Measurements from ENCODE around the gene GAS2. TPM values are rescaled to one million over a fixed set of nuclear protein-coding genes. Genes with fewer than 3 reads are reported as not detected.

GAS2 gene
- total and polyA plus RNA-seq, 2 donors (not counting 1 experiment from before 2014, with no cell fraction given) = 2.5 to 6.5 TPM

DNA sequence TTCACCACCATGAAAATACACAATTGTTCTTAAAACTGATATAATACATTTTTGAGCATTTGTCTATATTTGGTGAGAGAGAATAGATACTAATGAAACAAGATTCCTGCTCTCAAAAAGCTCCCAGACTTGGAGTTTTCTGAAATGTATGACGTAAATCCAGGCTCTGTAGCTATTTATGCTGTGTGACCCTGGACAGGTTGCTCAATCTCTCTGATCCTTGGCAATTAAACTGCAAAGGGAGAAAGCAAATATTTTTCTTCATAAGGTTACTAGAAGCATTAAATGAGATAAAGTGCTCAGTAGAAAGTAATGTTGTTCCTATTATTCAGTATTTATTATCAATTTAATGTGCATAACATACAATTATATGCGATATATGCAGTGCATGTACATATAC lies 120.6 kb downstream of the GAS2 start:
- Histone ChIP-seq H3K9me3 (ENCODE audit: control extremely low read depth in 1 of 3, control insufficient read depth in 2 of 3, insufficient read depth in 1 of 3, low read length in 2 of 3) (no peaks in the 10 kb centered on the region), H3K9ac (ENCODE audit: low read length) (no peak overlapping the region), H3K27me3 (replicated peaks in 1 of 4; ENCODE audit: control extremely low read depth in 1 of 4, control insufficient read depth in 3 of 4, insufficient read depth in 4 of 4, low read length in 3 of 4) (no peaks in the 10 kb centered on the region), H3K4me1 (ENCODE audit: control insufficient read depth in 2 of 2, insufficient read depth in 2 of 2, low read length in 2 of 2) (no peaks in the 10 kb centered on the region), H4K20me1 (ENCODE audit: control insufficient read depth, insufficient read depth, low read length, poor library complexity, severe bottlenecking) (no peaks in the 10 kb centered on the region), H3K4me3 (ENCODE audit: control extremely low read depth in 1 of 5, extremely low read depth in 1 of 5, insufficient read depth in 1 of 5, low read depth in 2 of 5, low read length in 4 of 5) (no peak overlapping the region), H2AFZ (ENCODE audit: insufficient read depth, low read depth, low read length, poor library complexity, severe bottlenecking) (no peak overlapping the region), H3K79me2 (ENCODE audit: control insufficient read depth, insufficient read depth, low read length) (no peaks in the 10 kb centered on the region), H3K27ac (ENCODE audit: low read length in 2 of 2) (no peak overlapping the region), H3K4me2 (replicated peaks; ENCODE audit: low read depth, low read length, poor library complexity, severe bottlenecking) (no peak overlapping the region), H3K36me3 (replicated peaks in 1 of 2; ENCODE audit: control extremely low read depth in 1 of 2, control insufficient read depth in 1 of 2, extremely low read depth in 1 of 2, insufficient read depth in 2 of 2, low read length in 1 of 2) (no peaks in the 10 kb centered on the region)
- ATAC-seq (ENCODE audit: low read depth) (no peak), DNase-seq (no peak)
- Mint-ChIP-seq H3K27ac (no peak overlapping the region), H3K27me3 (peaks cover 8% of the 10 kb centered on the region), H3K9me3 (ENCODE audit: insufficient read depth) (no peaks in the 10 kb centered on the region), H3K4me3 (no peak overlapping the region), H3K4me1 (no peaks in the 10 kb centered on the region)
- intact Hi-C loops (cut with micrococcal nuclease) = loop anchor here (1.0 kb wide), 1 partner anchor 453 kb away; no protein-coding TSS in a partner anchor
- TF ChIP-seq EZH2 (IDR thresholded peaks at IDR 0.05; ENCODE audit: borderline replicate concordance, insufficient read depth, low read depth, low read length, poor library complexity, severe bottlenecking) = no peak
- TF ChIP-seq, protein P1, sequence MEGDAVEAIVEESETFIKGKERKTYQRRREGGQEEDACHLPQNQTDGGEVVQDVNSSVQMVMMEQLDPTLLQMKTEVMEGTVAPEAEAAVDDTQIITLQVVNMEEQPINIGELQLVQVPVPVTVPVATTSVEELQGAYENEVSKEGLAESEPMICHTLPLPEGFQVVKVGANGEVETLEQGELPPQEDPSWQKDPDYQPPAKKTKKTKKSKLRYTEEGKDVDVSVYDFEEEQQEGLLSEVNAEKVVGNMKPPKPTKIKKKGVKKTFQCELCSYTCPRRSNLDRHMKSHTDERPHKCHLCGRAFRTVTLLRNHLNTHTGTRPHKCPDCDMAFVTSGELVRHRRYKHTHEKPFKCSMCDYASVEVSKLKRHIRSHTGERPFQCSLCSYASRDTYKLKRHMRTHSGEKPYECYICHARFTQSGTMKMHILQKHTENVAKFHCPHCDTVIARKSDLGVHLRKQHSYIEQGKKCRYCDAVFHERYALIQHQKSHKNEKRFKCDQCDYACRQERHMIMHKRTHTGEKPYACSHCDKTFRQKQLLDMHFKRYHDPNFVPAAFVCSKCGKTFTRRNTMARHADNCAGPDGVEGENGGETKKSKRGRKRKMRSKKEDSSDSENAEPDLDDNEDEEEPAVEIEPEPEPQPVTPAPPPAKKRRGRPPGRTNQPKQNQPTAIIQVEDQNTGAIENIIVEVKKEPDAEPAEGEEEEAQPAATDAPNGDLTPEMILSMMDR (IDR thresholded peaks at IDR 0.05) = no peak
- WGBS (ENCODE audit: insufficient coverage) = no CpG with 5 or more reads among the region's 2 CpGs
- POLR2A ChIA-PET = no interaction called here
- CTCF ChIA-PET = interaction anchor here (0.8 to 3.8 kb wide), 13 partner anchors 10 to 542 kb away, joined by 3 to 43 read pairs (median 7); partner anchors contain the start of gene SVIP

DNA sequence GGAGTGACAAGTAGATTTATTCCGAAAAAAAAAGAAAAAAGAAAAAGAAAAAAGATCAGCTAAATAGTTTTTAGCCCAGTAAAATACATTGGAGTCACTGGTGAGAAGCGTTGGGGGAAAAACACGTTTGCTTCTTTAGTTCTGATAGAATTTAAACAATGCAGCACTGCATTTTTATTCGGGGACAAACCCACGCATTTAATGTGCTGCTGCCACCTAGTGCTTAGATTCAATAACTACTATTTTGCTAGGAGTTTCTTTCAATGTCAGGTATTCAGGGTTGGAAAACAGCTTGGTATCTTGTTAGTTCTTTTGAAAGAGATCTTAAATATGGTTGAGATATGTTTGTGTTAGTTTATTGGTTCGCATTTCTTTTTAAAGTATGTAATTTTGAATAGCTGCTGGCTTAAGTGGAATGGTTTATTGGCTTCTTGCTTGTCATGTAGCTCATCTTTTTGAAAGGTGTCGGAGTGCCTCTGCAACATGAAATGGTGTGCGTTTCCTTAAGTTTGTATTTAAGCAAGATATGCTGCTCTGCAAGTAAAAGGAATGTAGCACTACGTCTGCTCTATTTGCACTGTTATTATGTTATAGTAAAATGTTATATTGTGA lies 121.2 kb downstream of the GAS2 start:
- ChIA-PET POLR2A (no interaction called here), CTCF (interaction anchor here (0.7 to 3.8 kb wide), 23 partner anchors 10 to 543 kb away, joined by 3 to 43 read pairs (median 5); partner anchors contain the start of gene SVIP)
- Histone ChIP-seq H3K9ac (ENCODE audit: low read length) (no peak overlapping the region), H3K9me3 (ENCODE audit: control extremely low read depth in 1 of 3, control insufficient read depth in 2 of 3, insufficient read depth in 1 of 3, low read length in 2 of 3) (no peaks in the 10 kb centered on the region), H3K4me2 (replicated peaks; ENCODE audit: low read depth, low read length, poor library complexity, severe bottlenecking) (no peak overlapping the region), H3K4me3 (ENCODE audit: control extremely low read depth in 1 of 5, extremely low read depth in 1 of 5, insufficient read depth in 1 of 5, low read depth in 2 of 5, low read length in 4 of 5) (no peak overlapping the region), H3K4me1 (ENCODE audit: control insufficient read depth in 2 of 2, insufficient read depth in 2 of 2, low read length in 2 of 2) (no peaks in the 10 kb centered on the region), H3K36me3 (replicated peaks in 1 of 2; ENCODE audit: control extremely low read depth in 1 of 2, control insufficient read depth in 1 of 2, extremely low read depth in 1 of 2, insufficient read depth in 2 of 2, low read length in 1 of 2) (no peaks in the 10 kb centered on the region), H3K79me2 (ENCODE audit: control insufficient read depth, insufficient read depth, low read length) (no peaks in the 10 kb centered on the region), H3K27me3 (replicated peaks in 1 of 4; ENCODE audit: control extremely low read depth in 1 of 4, control insufficient read depth in 3 of 4, insufficient read depth in 4 of 4, low read length in 3 of 4) (no peaks in the 10 kb centered on the region), H4K20me1 (ENCODE audit: control insufficient read depth, insufficient read depth, low read length, poor library complexity, severe bottlenecking) (no peaks in the 10 kb centered on the region), H3K27ac (ENCODE audit: low read length in 2 of 2) (no peak overlapping the region), H2AFZ (ENCODE audit: insufficient read depth, low read depth, low read length, poor library complexity, severe bottlenecking) (no peak overlapping the region)
- Mint-ChIP-seq H3K27me3 (peaks cover 8% of the 10 kb centered on the region), H3K27ac (no peak overlapping the region), H3K4me3 (no peak overlapping the region), H3K9me3 (ENCODE audit: insufficient read depth) (no peaks in the 10 kb centered on the region), H3K4me1 (no peaks in the 10 kb centered on the region)
- TF ChIP-seq, protein P1 (IDR thresholded peaks at IDR 0.05) = peak; percentile 90
- TF ChIP-seq EZH2 (IDR thresholded peaks at IDR 0.05; ENCODE audit: borderline replicate concordance, insufficient read depth, low read depth, low read length, poor library complexity, severe bottlenecking) = no peak
- DNase-seq (peak; percentile 51), ATAC-seq (ENCODE audit: low read depth) (peak; percentile 62)
- intact Hi-C loops (cut with micrococcal nuclease) = loop anchor here (1.0 kb wide), 1 partner anchor 453 kb away; no protein-coding TSS in a partner anchor
- 56% methylated on average over 3 of the region's 9 CpGs for WGBS (ENCODE audit: insufficient coverage)

All from B cell (primary cell).